ENCODE results near the gene DAZAP1.
A peak's percentile ranks its signal among the peaks of the same experiment; 100 is the strongest.

Gene DAZAP1

GRCh38 chr19:1377965-1378785 is 29.2 kb upstream of the DAZAP1 start:
- H3K9me3 ChIP-seq (ENCODE audit: control insufficient read depth, low read length): no peaks in the 10 kb centered on the region
- DNase-seq: no peak

GRCh38 chr19:1379126-1379905 is 28.1 kb upstream of the DAZAP1 start:
- no peak for DNase-seq
- Histone ChIP-seq H3K9me3 (ENCODE audit: control insufficient read depth, low read length) (no peaks in the 10 kb centered on the region), H3K27ac (ENCODE audit: insufficient read depth, low read length, poor library complexity, severe bottlenecking) (no peak overlapping the region), H3K27me3 (replicated peaks; ENCODE audit: control insufficient read depth, insufficient read depth, low read length, poor library complexity, severe bottlenecking) (no peaks in the 10 kb centered on the region), H3K36me3 (ENCODE audit: control insufficient read depth, insufficient read depth, low read length) (no peaks in the 10 kb centered on the region), H3K4me1 (ENCODE audit: control insufficient read depth, insufficient read depth, low read length, poor library complexity, severe bottlenecking) (peaks cover 3% of the 10 kb centered on the region), H3K4me3 (ENCODE audit: insufficient read depth, low read depth, low read length, poor library complexity, severe bottlenecking) (no peak overlapping the region)

More at GRCh38 chr19:1377965-1378785, 29.2 kb upstream of the DAZAP1 start:
- Histone ChIP-seq H3K4me3 (ENCODE audit: insufficient read depth, low read depth, low read length, poor library complexity, severe bottlenecking) (no peak overlapping the region), H3K36me3 (ENCODE audit: control insufficient read depth, insufficient read depth, low read length) (no peaks in the 10 kb centered on the region), H3K4me1 (ENCODE audit: control insufficient read depth, insufficient read depth, low read length, poor library complexity, severe bottlenecking) (no peaks in the 10 kb centered on the region), H3K27ac (ENCODE audit: insufficient read depth, low read length, poor library complexity, severe bottlenecking) (no peak overlapping the region), H3K27me3 (replicated peaks; ENCODE audit: control insufficient read depth, insufficient read depth, low read length, poor library complexity, severe bottlenecking) (no peaks in the 10 kb centered on the region)

GRCh38 chr19:1379961-1380489 is 27.4 kb upstream of the DAZAP1 start:
- Histone ChIP-seq H3K27me3 (replicated peaks; ENCODE audit: control insufficient read depth, insufficient read depth, low read length, poor library complexity, severe bottlenecking) (no peaks in the 10 kb centered on the region), H3K4me3 (ENCODE audit: insufficient read depth, low read depth, low read length, poor library complexity, severe bottlenecking) (no peak overlapping the region), H3K9me3 (ENCODE audit: control insufficient read depth, low read length) (no peaks in the 10 kb centered on the region), H3K27ac (ENCODE audit: insufficient read depth, low read length, poor library complexity, severe bottlenecking) (no peak overlapping the region), H3K36me3 (ENCODE audit: control insufficient read depth, insufficient read depth, low read length) (no peaks in the 10 kb centered on the region), H3K4me1 (ENCODE audit: control insufficient read depth, insufficient read depth, low read length, poor library complexity, severe bottlenecking) (peaks cover 9% of the 10 kb centered on the region)
- DNase-seq: no peak

- no peaks in the 10 kb centered on the region for H3K9me3 ChIP-seq (ENCODE audit: control insufficient read depth, low read length)
- no peak for DNase-seq
- H3K4me1 ChIP-seq (ENCODE audit: control insufficient read depth, insufficient read depth, low read length, poor library complexity, severe bottlenecking): peaks cover 9% of the 10 kb centered on the region
- H3K4me3 ChIP-seq (ENCODE audit: insufficient read depth, low read depth, low read length, poor library complexity, severe bottlenecking): no peak overlapping the region
- H3K27me3 ChIP-seq (replicated peaks; ENCODE audit: control insufficient read depth, insufficient read depth, low read length, poor library complexity, severe bottlenecking): no peaks in the 10 kb centered on the region
- no peak overlapping the region for H3K27ac ChIP-seq (ENCODE audit: insufficient read depth, low read length, poor library complexity, severe bottlenecking)
- H3K36me3 ChIP-seq (ENCODE audit: control insufficient read depth, insufficient read depth, low read length): no peaks in the 10 kb centered on the region
These were observed 25.1 kb upstream of the DAZAP1 start for GRCh38 chr19:1382250-1382649.

- H3K27ac ChIP-seq (ENCODE audit: insufficient read depth, low read length, poor library complexity, severe bottlenecking): no peak overlapping the region
- H3K27me3 ChIP-seq (replicated peaks; ENCODE audit: control insufficient read depth, insufficient read depth, low read length, poor library complexity, severe bottlenecking): no peaks in the 10 kb centered on the region
- H3K9me3 ChIP-seq (ENCODE audit: control insufficient read depth, low read length): no peaks in the 10 kb centered on the region
- DNase-seq: no peak
- peak overlapping the region; percentile 94 for H3K4me3 ChIP-seq (ENCODE audit: insufficient read depth, low read depth, low read length, poor library complexity, severe bottlenecking)
- H3K4me1 ChIP-seq (ENCODE audit: control insufficient read depth, insufficient read depth, low read length, poor library complexity, severe bottlenecking): peaks cover 9% of the 10 kb centered on the region
- H3K36me3 ChIP-seq (ENCODE audit: control insufficient read depth, insufficient read depth, low read length): peaks cover 2% of the 10 kb centered on the region
These were observed 24.4 kb upstream of the DAZAP1 start for GRCh38 chr19:1383017-1383311.

- Histone ChIP-seq H3K9me3 (ENCODE audit: control insufficient read depth, low read length) (no peaks in the 10 kb centered on the region), H3K27me3 (replicated peaks; ENCODE audit: control insufficient read depth, insufficient read depth, low read length, poor library complexity, severe bottlenecking) (no peaks in the 10 kb centered on the region), H3K36me3 (ENCODE audit: control insufficient read depth, insufficient read depth, low read length) (peaks cover 6% of the 10 kb centered on the region), H3K27ac (ENCODE audit: insufficient read depth, low read length, poor library complexity, severe bottlenecking) (peak within 1 kb of the TSS; percentile 72), H3K4me1 (ENCODE audit: control insufficient read depth, insufficient read depth, low read length, poor library complexity, severe bottlenecking) (peaks cover 9% of the 10 kb centered on the region), H3K4me3 (ENCODE audit: insufficient read depth, low read depth, low read length, poor library complexity, severe bottlenecking) (peak within 1 kb of the TSS; percentile 94)
- peak; percentile 86 to 93 (median 89) for DNase-seq
These were observed 23.9 kb upstream of the DAZAP1 start, which contains the start of gene NDUFS7 for GRCh38 chr19:1383312-1384084. Gene NDUFS7 (plus strand): TSS chr19:1383907. CDS start chr19:1383927, 20 bp downstream.

GRCh38 chr19:1384085-1384462 is 23.3 kb upstream of the DAZAP1 start:
- H3K4me1 ChIP-seq (ENCODE audit: control insufficient read depth, insufficient read depth, low read length, poor library complexity, severe bottlenecking): peaks cover 9% of the 10 kb centered on the region
- H3K27me3 ChIP-seq (replicated peaks; ENCODE audit: control insufficient read depth, insufficient read depth, low read length, poor library complexity, severe bottlenecking): no peaks in the 10 kb centered on the region

GRCh38 chr19:1384478-1385110 is 22.8 kb upstream of the DAZAP1 start:
- Histone ChIP-seq H3K9me3 (ENCODE audit: control insufficient read depth, low read length) (no peaks in the 10 kb centered on the region), H3K27ac (ENCODE audit: insufficient read depth, low read length, poor library complexity, severe bottlenecking) (no peak overlapping the region), H3K4me3 (ENCODE audit: insufficient read depth, low read depth, low read length, poor library complexity, severe bottlenecking) (peak overlapping the region; percentile 94), H3K4me1 (ENCODE audit: control insufficient read depth, insufficient read depth, low read length, poor library complexity, severe bottlenecking) (peaks cover 9% of the 10 kb centered on the region), H3K36me3 (ENCODE audit: control insufficient read depth, insufficient read depth, low read length) (peaks cover 14% of the 10 kb centered on the region), H3K27me3 (replicated peaks; ENCODE audit: control insufficient read depth, insufficient read depth, low read length, poor library complexity, severe bottlenecking) (no peaks in the 10 kb centered on the region)
- no peak for DNase-seq

More at GRCh38 chr19:1384085-1384462, 23.3 kb upstream of the DAZAP1 start:
- Histone ChIP-seq H3K9me3 (ENCODE audit: control insufficient read depth, low read length) (no peaks in the 10 kb centered on the region), H3K27ac (ENCODE audit: insufficient read depth, low read length, poor library complexity, severe bottlenecking) (peak overlapping the region; percentile 72), H3K36me3 (ENCODE audit: control insufficient read depth, insufficient read depth, low read length) (peaks cover 12% of the 10 kb centered on the region), H3K4me3 (ENCODE audit: insufficient read depth, low read depth, low read length, poor library complexity, severe bottlenecking) (peak overlapping the region; percentile 94)
- no peak for DNase-seq

GRCh38 chr19:1385816-1386215 is 21.6 kb upstream of the DAZAP1 start:
- Histone ChIP-seq H3K4me1 (ENCODE audit: control insufficient read depth, insufficient read depth, low read length, poor library complexity, severe bottlenecking) (peaks cover 9% of the 10 kb centered on the region), H3K4me3 (ENCODE audit: insufficient read depth, low read depth, low read length, poor library complexity, severe bottlenecking) (no peak overlapping the region), H3K9me3 (ENCODE audit: control insufficient read depth, low read length) (no peaks in the 10 kb centered on the region), H3K27ac (ENCODE audit: insufficient read depth, low read length, poor library complexity, severe bottlenecking) (no peak overlapping the region), H3K27me3 (replicated peaks; ENCODE audit: control insufficient read depth, insufficient read depth, low read length, poor library complexity, severe bottlenecking) (no peaks in the 10 kb centered on the region), H3K36me3 (ENCODE audit: control insufficient read depth, insufficient read depth, low read length) (peaks cover 14% of the 10 kb centered on the region)
- no peak for DNase-seq
